GM23338 (cell line): ENCODE measurements around the gene UBL7.

Experiments used
- CREB1 ChIP-seq: fragments of 250-450 bp; sonication (Bioruptor Pico); IDR thresholded peaks from 2 replicates; pipeline ENCODE4 v1.5.0; 2020; ENCODE audit warnings: low read depth, mild to moderate bottlenecking, moderate library complexity
- CTCF ChIP-seq, 2 experiments: fragments of 200-600 bp in 1 of 2; sonication (generic) in 1 of 2; conservative IDR thresholded peaks; 2 replicates each; pipeline versions ENCODE4 v1.5.1 to v1.6.1; 2016 to 2017; ENCODE audit warnings: antibody characterized with exemption in 2 of 2, low read depth in 2 of 2, mild to moderate bottlenecking in 2 of 2, moderate library complexity in 1 of 2
- EZH2 ChIP-seq: fragments of 200-600 bp; sonication (generic); IDR thresholded peaks from one replicate; pipeline ENCODE4 v1.8.0; 2017; ENCODE audit warnings: antibody characterized with exemption, mild to moderate bottlenecking, low read depth; ENCODE audit not compliant: unreplicated experiment
- EZH2phosphoT487 ChIP-seq: fragments of 200-600 bp; sonication (generic); IDR thresholded peaks from one replicate; pipeline ENCODE4 v1.8.1; 2018; ENCODE audit warnings: antibody characterized with exemption; ENCODE audit not compliant: unreplicated experiment
- JUNB ChIP-seq: IDR thresholded peaks from one replicate; pipeline ENCODE4 v1.6.1; 2016; ENCODE audit warnings: antibody characterized with exemption; ENCODE audit not compliant: unreplicated experiment
- NANOG ChIP-seq: IDR thresholded peaks from 2 replicates; pipeline ENCODE4 v1.6.1; 2016; ENCODE audit warnings: antibody characterized with exemption, borderline replicate concordance
- POLR2AphosphoS5 ChIP-seq: IDR thresholded peaks from 2 replicates; pipeline ENCODE4 v1.6.1; 2016; ENCODE audit warnings: antibody characterized with exemption, low read depth
- STAT1 ChIP-seq: IDR thresholded peaks from one replicate; pipeline ENCODE4 v1.6.1; 2016; ENCODE audit warnings: antibody characterized with exemption; ENCODE audit not compliant: unreplicated experiment
- ZNF331 ChIP-seq: fragments of 250-450 bp; sonication (Bioruptor Pico); IDR thresholded peaks from 2 replicates; pipeline ENCODE4 v1.5.0; 2020; ENCODE audit warnings: low read depth, mild to moderate bottlenecking, moderate library complexity
- TF ChIP-seq, protein P1 (sequence below): IDR thresholded peaks from one replicate; pipeline ENCODE4 v1.6.1; 2018; ENCODE audit warnings: antibody characterized with exemption; ENCODE audit not compliant: unreplicated experiment
- TF ChIP-seq, protein P2 (sequence below): IDR thresholded peaks from 2 replicates; pipeline ENCODE4 v1.6.1; 2016; ENCODE audit warnings: antibody characterized with exemption

GRCh38 chr15:74426404-74427281, 34.3 kb downstream of the UBL7 start:
- TF ChIP-seq STAT1 (no peak), CTCF (conservative IDR thresholded peaks at IDR 0.05; ENCODE audit: low read depth in 2 of 2) (no peak), EZH2 (no peak), JUNB (no peak), POLR2AphosphoS5 (no peak), CREB1 (CRISPR knock-in tag) (no peak), NANOG (no peak), EZH2phosphoT487 (no peak), ZNF331 (no peak)
- TF ChIP-seq, protein P1, sequence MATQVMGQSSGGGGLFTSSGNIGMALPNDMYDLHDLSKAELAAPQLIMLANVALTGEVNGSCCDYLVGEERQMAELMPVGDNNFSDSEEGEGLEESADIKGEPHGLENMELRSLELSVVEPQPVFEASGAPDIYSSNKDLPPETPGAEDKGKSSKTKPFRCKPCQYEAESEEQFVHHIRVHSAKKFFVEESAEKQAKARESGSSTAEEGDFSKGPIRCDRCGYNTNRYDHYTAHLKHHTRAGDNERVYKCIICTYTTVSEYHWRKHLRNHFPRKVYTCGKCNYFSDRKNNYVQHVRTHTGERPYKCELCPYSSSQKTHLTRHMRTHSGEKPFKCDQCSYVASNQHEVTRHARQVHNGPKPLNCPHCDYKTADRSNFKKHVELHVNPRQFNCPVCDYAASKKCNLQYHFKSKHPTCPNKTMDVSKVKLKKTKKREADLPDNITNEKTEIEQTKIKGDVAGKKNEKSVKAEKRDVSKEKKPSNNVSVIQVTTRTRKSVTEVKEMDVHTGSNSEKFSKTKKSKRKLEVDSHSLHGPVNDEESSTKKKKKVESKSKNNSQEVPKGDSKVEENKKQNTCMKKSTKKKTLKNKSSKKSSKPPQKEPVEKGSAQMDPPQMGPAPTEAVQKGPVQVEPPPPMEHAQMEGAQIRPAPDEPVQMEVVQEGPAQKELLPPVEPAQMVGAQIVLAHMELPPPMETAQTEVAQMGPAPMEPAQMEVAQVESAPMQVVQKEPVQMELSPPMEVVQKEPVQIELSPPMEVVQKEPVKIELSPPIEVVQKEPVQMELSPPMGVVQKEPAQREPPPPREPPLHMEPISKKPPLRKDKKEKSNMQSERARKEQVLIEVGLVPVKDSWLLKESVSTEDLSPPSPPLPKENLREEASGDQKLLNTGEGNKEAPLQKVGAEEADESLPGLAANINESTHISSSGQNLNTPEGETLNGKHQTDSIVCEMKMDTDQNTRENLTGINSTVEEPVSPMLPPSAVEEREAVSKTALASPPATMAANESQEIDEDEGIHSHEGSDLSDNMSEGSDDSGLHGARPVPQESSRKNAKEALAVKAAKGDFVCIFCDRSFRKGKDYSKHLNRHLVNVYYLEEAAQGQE, result no peak
- TF ChIP-seq, protein P2, sequence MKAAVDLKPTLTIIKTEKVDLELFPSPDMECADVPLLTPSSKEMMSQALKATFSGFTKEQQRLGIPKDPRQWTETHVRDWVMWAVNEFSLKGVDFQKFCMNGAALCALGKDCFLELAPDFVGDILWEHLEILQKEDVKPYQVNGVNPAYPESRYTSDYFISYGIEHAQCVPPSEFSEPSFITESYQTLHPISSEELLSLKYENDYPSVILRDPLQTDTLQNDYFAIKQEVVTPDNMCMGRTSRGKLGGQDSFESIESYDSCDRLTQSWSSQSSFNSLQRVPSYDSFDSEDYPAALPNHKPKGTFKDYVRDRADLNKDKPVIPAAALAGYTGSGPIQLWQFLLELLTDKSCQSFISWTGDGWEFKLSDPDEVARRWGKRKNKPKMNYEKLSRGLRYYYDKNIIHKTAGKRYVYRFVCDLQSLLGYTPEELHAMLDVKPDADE, result no peak
